NK-92 treated with Interleukin-12 subunit alpha and Interleukin-12 subunit beta, amount 100 ng/mL, for 24 hours (cell line): Measurements from ENCODE around the gene ALDH1L1.

Experiments used
- DNase-seq: peaks from one replicate; lab custom pipeline; 2025; lab: John Stamatoyannopoulos, UW

The ALDH1L1 gene

DNA sequence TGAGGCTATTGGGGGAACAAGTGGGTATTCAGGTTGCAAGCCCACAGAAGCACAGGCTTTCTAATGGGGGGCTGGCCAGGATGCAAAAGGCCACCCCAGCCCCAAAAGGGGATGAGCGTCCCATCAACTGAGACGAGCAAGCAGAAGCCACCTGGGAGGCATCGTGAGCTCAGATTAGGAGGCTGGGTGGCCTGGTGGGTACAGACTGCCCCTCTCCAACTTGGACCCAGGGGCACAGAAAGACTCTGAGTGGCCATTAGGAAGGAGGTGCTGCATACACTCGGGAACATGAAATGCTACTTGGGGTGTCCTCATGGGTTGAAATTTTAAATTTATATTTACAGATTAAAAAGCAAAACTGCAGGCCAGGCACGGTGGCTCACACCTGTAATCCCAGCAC, 125.5 kb downstream of the ALDH1L1 start:
- no peak for DNase-seq

DNA sequence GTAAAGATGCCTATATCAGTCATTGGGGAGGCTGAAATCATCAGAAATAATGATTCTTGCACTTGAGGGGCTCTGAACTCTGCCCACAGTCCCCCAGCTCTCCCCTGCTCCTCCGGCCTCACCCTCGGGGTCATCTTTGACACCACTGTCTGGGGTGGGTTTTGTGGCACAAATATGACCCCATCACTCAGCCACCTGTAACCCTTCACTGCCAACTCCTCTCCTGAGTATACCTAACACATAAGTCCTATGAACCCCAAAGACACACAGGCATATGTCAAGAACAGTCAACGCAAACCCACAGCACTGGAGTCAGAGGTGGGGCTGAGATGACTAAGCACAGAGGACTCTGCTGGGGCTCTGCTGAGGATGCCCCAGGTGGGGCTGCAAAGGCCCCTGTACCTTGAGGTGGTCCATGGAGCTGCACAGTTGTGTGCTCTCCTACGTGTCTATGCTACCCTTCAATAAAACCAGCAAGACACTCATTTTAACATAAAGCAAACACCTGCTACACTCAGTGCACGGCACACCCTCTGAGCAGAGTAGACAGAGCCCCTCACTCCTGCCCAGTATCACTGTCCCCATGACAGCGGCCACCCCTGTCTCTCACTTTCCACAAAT, 126.3 kb downstream of the ALDH1L1 start:
- no peak for DNase-seq
